LNCAP (cell line): ENCODE results near the gene TTC34.

Experiments used
- TF ChIP-seq, protein P1 (sequence below): fragments of 450-650 bp; IDR thresholded peaks from 2 replicates; pipeline ENCODE4 v1.5.1; 2017; ENCODE audit warnings: mild to moderate bottlenecking

TTC34 gene

DNA sequence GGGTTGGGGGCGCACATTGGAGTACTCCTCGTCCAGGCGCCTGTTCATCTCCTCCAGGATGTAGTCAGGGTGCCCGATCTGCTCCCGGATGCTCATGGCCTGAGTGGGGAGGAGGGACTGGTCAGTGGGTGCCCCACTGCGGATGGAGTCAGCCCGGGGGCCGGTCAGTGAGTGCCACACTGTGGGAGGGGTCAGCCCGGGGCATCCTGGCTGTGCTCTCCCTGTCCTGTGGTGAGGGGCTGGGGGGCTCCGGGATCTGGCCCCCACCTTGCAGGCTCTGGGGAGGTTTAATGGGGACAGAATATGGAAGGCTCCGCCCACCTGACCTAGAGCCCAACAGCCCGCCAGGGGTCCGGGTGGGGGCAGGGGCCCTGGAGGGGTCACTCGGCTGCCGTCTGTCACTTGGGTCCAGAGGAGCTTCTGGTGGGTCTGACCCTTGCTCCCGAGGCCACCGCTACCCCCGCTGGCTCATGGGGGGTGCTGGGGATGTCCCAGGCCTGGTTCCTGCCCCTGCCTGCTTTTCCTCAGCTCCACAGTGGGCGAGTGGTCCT lies 206.2 kb downstream of the TTC34 start:
- TF ChIP-seq, protein P1, sequence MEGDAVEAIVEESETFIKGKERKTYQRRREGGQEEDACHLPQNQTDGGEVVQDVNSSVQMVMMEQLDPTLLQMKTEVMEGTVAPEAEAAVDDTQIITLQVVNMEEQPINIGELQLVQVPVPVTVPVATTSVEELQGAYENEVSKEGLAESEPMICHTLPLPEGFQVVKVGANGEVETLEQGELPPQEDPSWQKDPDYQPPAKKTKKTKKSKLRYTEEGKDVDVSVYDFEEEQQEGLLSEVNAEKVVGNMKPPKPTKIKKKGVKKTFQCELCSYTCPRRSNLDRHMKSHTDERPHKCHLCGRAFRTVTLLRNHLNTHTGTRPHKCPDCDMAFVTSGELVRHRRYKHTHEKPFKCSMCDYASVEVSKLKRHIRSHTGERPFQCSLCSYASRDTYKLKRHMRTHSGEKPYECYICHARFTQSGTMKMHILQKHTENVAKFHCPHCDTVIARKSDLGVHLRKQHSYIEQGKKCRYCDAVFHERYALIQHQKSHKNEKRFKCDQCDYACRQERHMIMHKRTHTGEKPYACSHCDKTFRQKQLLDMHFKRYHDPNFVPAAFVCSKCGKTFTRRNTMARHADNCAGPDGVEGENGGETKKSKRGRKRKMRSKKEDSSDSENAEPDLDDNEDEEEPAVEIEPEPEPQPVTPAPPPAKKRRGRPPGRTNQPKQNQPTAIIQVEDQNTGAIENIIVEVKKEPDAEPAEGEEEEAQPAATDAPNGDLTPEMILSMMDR = no peak

DNA sequence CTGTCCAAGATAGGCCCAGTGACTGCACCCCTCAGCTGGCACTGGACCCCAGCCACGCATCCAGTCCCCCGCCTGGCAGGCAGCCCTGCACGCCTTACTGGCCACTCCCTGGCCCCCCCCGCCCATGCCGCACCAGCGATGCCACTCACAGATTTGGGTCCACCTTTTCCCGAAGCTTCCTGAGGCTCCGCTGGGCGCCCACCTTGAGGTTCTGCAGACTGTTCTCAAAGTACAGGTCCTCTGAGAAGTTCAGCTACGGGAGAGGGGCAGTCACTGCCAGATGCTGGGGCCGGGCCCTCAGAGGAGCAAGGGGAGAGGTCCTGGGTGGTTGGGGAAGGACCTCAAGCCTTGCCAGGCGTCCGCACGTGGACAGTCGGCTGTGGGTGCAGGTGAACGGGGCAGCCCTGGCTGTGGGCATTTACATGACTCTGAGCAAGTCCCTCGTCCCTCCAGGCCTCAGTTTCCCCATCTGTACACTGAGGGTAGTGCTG lies 206.8 kb downstream of the TTC34 start:
- TF ChIP-seq, protein P1 = no peak

DNA sequence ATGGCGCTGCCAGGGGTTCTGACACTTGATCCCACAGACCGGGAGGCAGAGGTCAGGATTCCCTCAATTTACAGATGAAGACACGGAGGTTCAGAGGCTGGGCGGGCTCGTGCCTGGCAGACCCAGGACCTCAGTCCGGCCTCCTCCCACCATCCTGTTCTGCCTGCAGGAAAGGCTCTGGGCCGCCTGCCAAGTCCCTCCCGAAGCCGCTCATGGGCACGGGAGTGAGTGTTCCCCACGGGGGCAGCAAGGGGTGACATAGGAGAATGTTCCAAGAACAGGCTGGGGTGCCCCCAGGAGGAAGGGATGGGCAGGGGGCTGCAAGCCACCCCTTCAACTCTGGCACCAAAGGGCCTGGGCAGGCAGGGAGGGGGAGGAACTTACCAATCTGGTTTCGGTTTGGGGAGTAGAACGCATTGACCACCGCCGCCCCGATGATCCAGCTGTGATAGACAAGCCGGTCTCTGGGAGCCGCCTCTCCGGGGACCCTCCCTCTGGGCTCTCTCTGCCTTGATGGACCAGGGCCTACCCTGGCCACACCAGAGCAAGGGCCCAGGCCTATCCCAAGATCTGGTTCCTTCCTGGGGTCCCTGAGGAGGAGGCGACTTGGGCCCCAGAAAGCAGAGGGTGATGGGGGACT lies 207.4 kb downstream of the TTC34 start:
- TF ChIP-seq, protein P1 = no peak

DNA sequence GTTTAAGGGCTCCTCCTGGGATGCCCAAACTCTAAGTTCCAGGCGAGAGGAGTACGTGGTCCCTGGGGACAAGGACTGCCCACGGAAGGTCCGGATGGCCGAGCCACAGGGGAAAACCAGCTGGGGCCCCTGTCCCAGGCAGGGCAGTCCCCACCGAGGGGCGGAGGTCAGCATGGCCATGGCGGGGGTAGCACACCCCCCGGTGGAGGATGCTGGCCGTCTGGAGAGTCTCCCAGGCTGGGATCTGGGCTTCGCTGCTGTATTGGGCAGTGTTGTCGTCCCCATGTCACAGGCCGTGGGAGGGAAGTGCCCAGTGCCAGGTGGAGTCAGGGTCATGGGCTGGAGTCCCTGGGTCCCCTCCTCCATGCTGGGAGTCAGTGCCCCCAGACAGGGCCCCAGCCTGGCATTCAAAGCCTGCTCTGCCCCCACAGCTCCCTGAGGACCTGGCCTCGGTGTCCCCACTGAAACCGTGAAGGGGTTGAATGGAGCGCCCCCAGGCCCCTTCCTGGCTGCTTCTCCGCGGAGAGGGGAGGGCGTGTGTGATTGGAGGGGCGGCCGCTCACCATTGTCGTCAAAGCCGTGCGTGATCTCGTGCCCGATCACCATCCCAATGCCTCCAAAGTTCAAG lies 208.1 kb downstream of the TTC34 start:
- TF ChIP-seq, protein P1 = no peak

DNA sequence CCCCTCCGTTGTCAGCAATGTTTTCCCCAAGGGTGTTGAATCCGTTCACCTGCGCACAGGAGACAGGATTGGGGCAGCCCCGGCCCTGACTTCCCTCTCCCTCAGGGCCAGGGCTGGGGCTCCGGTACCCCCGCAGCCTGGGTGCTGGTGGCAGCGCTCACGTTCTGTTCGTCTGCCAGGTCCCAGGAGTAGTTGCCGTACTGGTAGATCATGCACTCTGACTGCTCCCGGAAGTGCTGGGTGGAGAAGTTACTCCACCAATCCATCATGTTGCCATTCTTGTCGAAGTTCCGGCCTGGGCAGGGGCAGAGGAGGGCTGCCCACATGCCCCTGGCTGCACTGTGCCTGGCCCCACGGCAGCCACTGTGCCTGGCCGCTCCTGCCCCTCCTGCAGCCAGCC lies 208.8 kb downstream of the TTC34 start:
- TF ChIP-seq, protein P1 = no peak

DNA sequence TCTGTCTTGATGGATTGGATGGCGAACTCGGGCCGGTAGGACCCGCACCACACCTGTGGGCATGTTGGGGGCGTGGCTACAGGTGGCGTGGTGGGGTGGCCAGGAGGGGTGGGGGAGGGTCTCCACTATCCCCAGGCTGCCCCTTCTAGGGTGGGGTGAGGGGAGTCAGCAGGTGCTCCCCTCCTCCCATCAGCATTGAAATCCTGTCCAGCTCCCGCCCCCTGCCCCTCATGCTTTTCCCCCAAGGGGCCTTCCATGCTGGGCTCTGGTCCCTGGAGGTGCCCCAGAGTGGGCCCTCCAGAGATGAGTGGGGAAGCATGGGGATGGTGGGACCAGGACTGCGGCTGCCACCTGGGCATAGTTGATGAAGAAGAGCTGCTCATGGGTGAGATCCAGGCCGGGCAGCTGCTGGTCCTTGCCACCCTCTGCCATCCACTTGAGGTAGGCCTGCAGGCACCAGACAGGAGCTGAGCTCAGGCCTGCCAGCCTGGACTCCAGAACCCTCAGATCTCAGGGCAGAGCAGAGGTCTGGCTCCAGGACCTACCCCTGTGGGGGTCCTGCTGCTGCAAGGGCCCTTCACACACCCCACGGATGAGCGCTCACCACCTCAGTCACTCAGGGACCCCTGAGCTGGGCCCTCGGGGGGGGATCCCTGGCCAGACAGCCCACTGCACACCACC lies 209.8 kb downstream of the TTC34 start:
- TF ChIP-seq, protein P1 = no peak

DNA sequence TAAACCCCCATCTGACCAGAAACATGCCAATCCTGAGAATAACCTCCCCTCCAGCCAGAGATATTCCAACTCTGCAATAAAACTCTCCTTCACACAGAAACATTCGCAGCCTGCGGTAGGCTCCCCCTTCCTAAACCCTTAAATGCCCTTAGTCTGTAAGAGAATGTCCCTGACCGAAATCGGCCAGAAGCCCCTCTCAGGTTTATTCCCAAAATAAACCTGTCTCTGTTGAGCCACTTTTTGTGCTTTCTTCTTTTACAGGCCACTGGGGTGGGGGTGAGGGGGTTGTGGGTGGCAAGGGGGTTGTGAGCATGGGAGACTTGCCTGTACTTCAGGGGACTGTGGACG lies 210.3 kb downstream of the TTC34 start:
- TF ChIP-seq, protein P1 = no peak
